Osteoblast (primary cell): ENCODE data around the gene GPM6B. TPM values are rescaled to one million over a fixed set of nuclear protein-coding genes. Genes with fewer than 3 reads are reported as not detected.

Source experiments
- DNase-seq: peaks from one replicate; pipeline ENCODE4 v3.0.0; 2011; ENCODE audit warnings: low spot score, mixed read lengths; ENCODE audit not compliant: insufficient read length; ENCODE audit errors: missing footprints
- H2AFZ ChIP-seq: 2 replicates; pipeline ENCODE4 v1.6.0; 2011; ENCODE audit warnings: mild to moderate bottlenecking, low read length
- H3K27ac ChIP-seq: 2 replicates; pipeline ENCODE4 v1.5.1; 2011; ENCODE audit warnings: mild to moderate bottlenecking, low read depth, low read length, moderate library complexity
- H3K27me3 ChIP-seq: 2 replicates; pipeline ENCODE4 v1.6.0; 2012; ENCODE audit warnings: mild to moderate bottlenecking, control low read depth, inconsistent platforms, low read length, moderate library complexity; ENCODE audit not compliant: insufficient read depth
- H3K36me3 ChIP-seq: 2 replicates; pipeline ENCODE4 v1.5.1; 2011; ENCODE audit warnings: mild to moderate bottlenecking, low read length, control low read depth, moderate library complexity; ENCODE audit not compliant: insufficient read depth
- H3K4me1 ChIP-seq: 2 replicates; pipeline ENCODE4 v1.5.1; 2011; ENCODE audit warnings: mild to moderate bottlenecking, low read length, control low read depth, moderate library complexity; ENCODE audit not compliant: insufficient read depth
- H3K4me2 ChIP-seq: 2 replicates; pipeline ENCODE4 v1.6.0; 2011; ENCODE audit warnings: mild to moderate bottlenecking, low read length; ENCODE audit not compliant: insufficient read depth
- H3K4me3 ChIP-seq: fragments of 200-600 bp; sonication (generic); 3 replicates; pipeline ENCODE4 v1.5.1; 2012; ENCODE audit warnings: mild to moderate bottlenecking, low read length, inconsistent platforms; ENCODE audit not compliant: insufficient read depth
- H3K79me2 ChIP-seq: 2 replicates; pipeline ENCODE4 v1.6.0; 2012; ENCODE audit warnings: mild to moderate bottlenecking, low read length, control low read depth, inconsistent platforms; ENCODE audit not compliant: insufficient read depth
- H3K9me3 ChIP-seq: 2 replicates; pipeline ENCODE4 v1.5.1; 2011; ENCODE audit warnings: low read depth, low read length, control low read depth
- H4K20me1 ChIP-seq: 2 replicates; pipeline ENCODE4 v1.6.0; 2012; ENCODE audit warnings: mild to moderate bottlenecking, low read length, control low read depth; ENCODE audit not compliant: insufficient read depth
- total RNA-seq: library from RNA; depleted of rRNA; stranded (reverse); fragments of >200 nt; gene quantifications from 2 replicates; pipeline ENCODE4 v1.2.3, GENCODE V29; 2012
- TF ChIP-seq, protein P1 (sequence below): IDR thresholded peaks from 2 replicates; pipeline ENCODE4 v1.5.1; 2011; ENCODE audit warnings: mild to moderate bottlenecking, low read depth, low read length, moderate library complexity; ENCODE audit errors: extremely low read depth

The GPM6B gene
- total RNA-seq, 1 donor = 1.1 TPM

DNA sequence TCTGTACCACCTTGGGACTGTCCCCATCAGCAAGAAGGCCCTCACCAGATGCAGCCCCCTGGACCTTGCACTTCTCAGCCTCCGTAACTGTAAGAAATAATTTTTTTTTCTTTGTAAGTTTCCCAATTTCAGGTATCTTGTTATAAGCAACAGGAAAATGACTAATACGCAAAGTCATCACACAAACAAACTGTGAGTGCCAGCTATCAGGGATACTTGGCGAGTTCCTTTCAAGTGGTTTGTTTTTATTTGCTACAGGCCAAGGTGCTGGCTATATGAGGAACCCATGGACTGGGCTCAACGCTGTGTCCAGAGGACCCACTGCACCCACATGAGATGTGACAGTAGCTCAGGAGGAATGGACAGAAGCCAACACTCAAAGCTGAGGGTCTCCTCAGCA is 11.5 kb upstream of the GPM6B start:
- TF ChIP-seq, protein P1, sequence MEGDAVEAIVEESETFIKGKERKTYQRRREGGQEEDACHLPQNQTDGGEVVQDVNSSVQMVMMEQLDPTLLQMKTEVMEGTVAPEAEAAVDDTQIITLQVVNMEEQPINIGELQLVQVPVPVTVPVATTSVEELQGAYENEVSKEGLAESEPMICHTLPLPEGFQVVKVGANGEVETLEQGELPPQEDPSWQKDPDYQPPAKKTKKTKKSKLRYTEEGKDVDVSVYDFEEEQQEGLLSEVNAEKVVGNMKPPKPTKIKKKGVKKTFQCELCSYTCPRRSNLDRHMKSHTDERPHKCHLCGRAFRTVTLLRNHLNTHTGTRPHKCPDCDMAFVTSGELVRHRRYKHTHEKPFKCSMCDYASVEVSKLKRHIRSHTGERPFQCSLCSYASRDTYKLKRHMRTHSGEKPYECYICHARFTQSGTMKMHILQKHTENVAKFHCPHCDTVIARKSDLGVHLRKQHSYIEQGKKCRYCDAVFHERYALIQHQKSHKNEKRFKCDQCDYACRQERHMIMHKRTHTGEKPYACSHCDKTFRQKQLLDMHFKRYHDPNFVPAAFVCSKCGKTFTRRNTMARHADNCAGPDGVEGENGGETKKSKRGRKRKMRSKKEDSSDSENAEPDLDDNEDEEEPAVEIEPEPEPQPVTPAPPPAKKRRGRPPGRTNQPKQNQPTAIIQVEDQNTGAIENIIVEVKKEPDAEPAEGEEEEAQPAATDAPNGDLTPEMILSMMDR = no peak
- Histone ChIP-seq H2AFZ (no peak overlapping the region), H3K79me2 (no peaks in the 10 kb centered on the region), H3K27me3 (peaks cover 8% of the 10 kb centered on the region), H3K9me3 (no peaks in the 10 kb centered on the region), H4K20me1 (no peaks in the 10 kb centered on the region), H3K4me1 (no peaks in the 10 kb centered on the region), H3K4me3 (no peak overlapping the region), H3K27ac (no peak overlapping the region), H3K36me3 (no peaks in the 10 kb centered on the region), H3K4me2 (no peak overlapping the region)
- DNase-seq = no peak

DNA sequence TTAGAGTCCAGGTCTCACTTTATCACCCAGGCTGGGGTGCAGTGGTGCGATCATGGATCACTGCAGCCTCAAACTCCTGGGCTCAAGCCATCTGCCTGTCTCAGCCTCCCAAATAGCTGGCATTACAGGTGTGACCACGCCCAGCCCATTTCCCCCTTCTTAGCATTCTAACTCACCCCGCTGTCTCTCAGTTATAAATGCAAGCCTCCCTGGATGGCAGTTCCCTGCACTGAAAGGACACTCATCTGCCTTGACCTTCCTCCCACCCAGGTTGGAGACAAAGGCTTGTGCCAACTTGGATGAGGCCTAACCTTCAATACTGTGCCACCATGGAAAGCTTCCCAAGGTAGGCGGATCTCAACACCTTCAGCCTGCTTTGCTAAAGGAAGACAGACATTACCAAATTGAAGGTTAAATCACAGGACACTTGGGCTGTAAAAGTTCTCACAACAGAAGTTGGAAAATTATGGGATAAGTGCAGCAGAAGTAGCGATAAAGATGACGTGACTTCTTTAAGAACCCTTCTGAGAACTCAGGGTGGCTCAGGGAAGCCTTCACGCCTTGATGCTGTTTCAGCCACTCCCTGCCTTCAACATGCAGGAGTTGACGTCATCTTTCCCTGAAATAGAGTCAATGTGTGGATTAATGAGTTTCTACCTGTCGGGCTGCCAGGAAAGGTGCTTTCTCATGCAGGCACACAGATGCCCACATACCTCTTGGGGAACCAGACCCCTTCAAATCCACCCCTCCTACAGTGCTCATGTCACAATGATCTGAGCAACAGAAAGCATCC is 10.6 kb upstream of the GPM6B start:
- DNase-seq = no peak
- no peak overlapping the region for H3K4me2 ChIP-seq
- H3K27ac ChIP-seq = no peak overlapping the region
- H3K4me3 ChIP-seq = no peak overlapping the region
- H3K4me1 ChIP-seq = no peaks in the 10 kb centered on the region
- no peak overlapping the region for H2AFZ ChIP-seq
- H3K79me2 ChIP-seq = no peaks in the 10 kb centered on the region
- H3K9me3 ChIP-seq = no peaks in the 10 kb centered on the region
- H3K27me3 ChIP-seq = peaks cover 8% of the 10 kb centered on the region
- TF ChIP-seq, protein P1 = no peak
- no peaks in the 10 kb centered on the region for H3K36me3 ChIP-seq
- H4K20me1 ChIP-seq = no peaks in the 10 kb centered on the region

DNA sequence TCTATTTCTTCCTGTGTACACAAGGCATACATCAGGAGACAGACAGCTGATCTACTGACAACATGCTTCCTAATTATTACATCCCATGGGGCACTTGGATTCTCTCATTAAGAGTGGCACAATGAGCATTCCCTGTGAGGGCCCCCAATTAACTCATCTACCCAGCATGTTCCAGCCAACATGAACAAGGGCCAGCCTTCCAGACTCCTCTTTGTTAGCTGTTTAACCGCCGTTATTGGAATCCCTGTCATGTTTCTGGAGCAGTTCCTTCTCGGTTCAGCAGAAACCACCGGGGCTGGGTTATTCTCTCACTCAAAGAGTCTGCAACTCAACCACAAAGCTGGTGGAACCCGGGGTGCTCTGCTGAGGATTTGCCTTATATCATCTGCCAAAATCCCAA is 9.9 kb upstream of the GPM6B start:
- Histone ChIP-seq H3K27ac (no peak overlapping the region), H3K4me3 (no peak overlapping the region), H3K4me2 (no peak overlapping the region), H3K9me3 (no peaks in the 10 kb centered on the region), H3K36me3 (no peaks in the 10 kb centered on the region), H3K27me3 (peaks cover 8% of the 10 kb centered on the region), H4K20me1 (no peaks in the 10 kb centered on the region), H3K4me1 (no peaks in the 10 kb centered on the region), H3K79me2 (no peaks in the 10 kb centered on the region), H2AFZ (no peak overlapping the region)
- DNase-seq = no peak
- TF ChIP-seq, protein P1 = no peak

DNA sequence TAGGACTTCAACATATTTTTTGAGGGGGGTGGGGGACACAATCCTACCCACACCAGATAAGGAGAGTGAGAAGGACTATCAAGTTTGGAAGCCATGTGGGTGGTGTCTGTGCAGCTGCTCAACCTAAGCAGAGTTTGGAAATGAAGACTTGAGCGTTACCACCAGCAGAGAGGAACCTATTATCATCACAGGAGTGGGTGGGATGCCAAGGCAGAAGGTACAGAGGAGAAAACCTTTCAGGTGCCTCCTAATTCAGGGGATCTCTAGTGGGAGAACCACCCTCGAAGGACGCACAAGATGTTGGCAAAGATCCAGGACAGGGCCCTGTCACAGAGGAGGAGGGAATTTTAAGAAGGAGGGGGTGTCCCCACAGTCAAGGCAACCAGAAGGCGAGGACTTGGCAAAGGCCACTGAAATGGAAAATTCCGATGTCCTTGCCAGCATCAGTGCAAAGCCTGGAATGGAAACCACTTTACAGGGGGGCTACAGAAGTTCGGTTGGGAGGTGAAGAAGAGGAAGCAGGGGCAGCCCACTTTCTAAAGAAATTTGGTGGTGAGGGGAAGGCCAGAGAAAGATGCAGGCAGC is 8.4 kb upstream of the GPM6B start:
- no peaks in the 10 kb centered on the region for H4K20me1 ChIP-seq
- H3K79me2 ChIP-seq = no peaks in the 10 kb centered on the region
- no peak overlapping the region for H3K4me2 ChIP-seq
- no peak overlapping the region for H3K4me3 ChIP-seq
- no peaks in the 10 kb centered on the region for H3K9me3 ChIP-seq
- H3K36me3 ChIP-seq = no peaks in the 10 kb centered on the region
- H3K27me3 ChIP-seq = peaks cover 15% of the 10 kb centered on the region
- H3K27ac ChIP-seq = no peak overlapping the region
- DNase-seq = no peak
- H2AFZ ChIP-seq = no peak overlapping the region
- H3K4me1 ChIP-seq = no peaks in the 10 kb centered on the region
- TF ChIP-seq, protein P1 = no peak
